IPS DF 4.7 (cell line): ENCODE results near the gene AGBL3.

Source experiments
- DNase-seq: peaks from one replicate; pipeline ENCODE4 v3.0.0-alpha.2; 2013; ENCODE audit warnings: low spot score; ENCODE audit errors: extremely low read depth

Gene AGBL3

GRCh38 chr7:134986363-134987251 is at the start of gene AGBL3:
TSS of gene AGBL3 (plus strand) at chr7:134986508. CDS start at chr7:134987934, 1,426 bp downstream.
- DNase-seq, result peak; percentile 91

GRCh38 chr7:134936893-134937510 is 49.3 kb upstream of the AGBL3 start:
- DNase-seq, result no peak

- DNase-seq, result no peak
Measured at GRCh38 chr7:134938141-134938540, 48.2 kb upstream of the AGBL3 start.

GRCh38 chr7:134939136-134939535 is 47.2 kb upstream of the AGBL3 start:
- DNase-seq, result no peak

GRCh38 chr7:134940729-134941128 is 45.6 kb upstream of the AGBL3 start:
- no peak for DNase-seq

GRCh38 chr7:134941185-134941900 is 45.0 kb upstream of the AGBL3 start:
- DNase-seq, result no peak

- DNase-seq, result no peak
Measured at GRCh38 chr7:134941952-134942351, 44.4 kb upstream of the AGBL3 start.

- no peak for DNase-seq
Measured at GRCh38 chr7:134942690-134943466, 43.4 kb upstream of the AGBL3 start.

GRCh38 chr7:134943785-134944400 is 42.4 kb upstream of the AGBL3 start:
- no peak for DNase-seq

- no peak for DNase-seq
Measured at GRCh38 chr7:134945691-134946090, 40.6 kb upstream of the AGBL3 start.

- no peak for DNase-seq
Measured at GRCh38 chr7:134946260-134946659, 40.0 kb upstream of the AGBL3 start.

GRCh38 chr7:134947329-134947728 is 39.0 kb upstream of the AGBL3 start:
- DNase-seq, result no peak

GRCh38 chr7:134947831-134948230 is 38.5 kb upstream of the AGBL3 start:
- no peak for DNase-seq

- no peak for DNase-seq
Measured at GRCh38 chr7:134948246-134948645, 38.1 kb upstream of the AGBL3 start.

- DNase-seq, result no peak
Measured at GRCh38 chr7:134948736-134949135, 37.6 kb upstream of the AGBL3 start.

- no peak for DNase-seq
Measured at GRCh38 chr7:134949171-134949570, 37.1 kb upstream of the AGBL3 start.

GRCh38 chr7:134954197-134955082 is 31.9 kb upstream of the AGBL3 start:
- no peak for DNase-seq

- DNase-seq, result no peak
Measured at GRCh38 chr7:134957005-134957404, 29.3 kb upstream of the AGBL3 start.

- DNase-seq, result no peak
Measured at GRCh38 chr7:134959810-134960209, 26.5 kb upstream of the AGBL3 start.

- DNase-seq, result no peak
Measured at GRCh38 chr7:134962270-134962780, 24.0 kb upstream of the AGBL3 start.
